T1000 (cell line): ENCODE results near the gene FRMPD2.
"Not testable (repeated sequence)": the region's sequence is repeated elsewhere in the genome, so short reads cannot be mapped to it uniquely, and the experiment has no call there.

Experiments used
- DNase-seq: peaks from one replicate; lab custom pipeline; 2025; ENCODE audit warnings: mixed read lengths; lab: John Stamatoyannopoulos, UW

Gene FRMPD2

GRCh38 chr10:48125631-48126030 lies 148.9 kb downstream of the FRMPD2 start:
- DNase-seq = not testable (repeated sequence)

GRCh38 chr10:48122618-48123017 lies 151.9 kb downstream of the FRMPD2 start:
- not testable (repeated sequence) for DNase-seq

- not testable (repeated sequence) for DNase-seq
Observed at GRCh38 chr10:48110277-48110676, 164.2 kb downstream of the FRMPD2 start.
